Subcutaneous abdominal adipose tissue (tissue), 5 donors: Measurements from ENCODE around the gene TPM1.
"Not testable (repeated sequence)": the region's sequence is repeated elsewhere in the genome, so short reads cannot be mapped to it uniquely, and the experiment has no call there.

Experiments used
- H3K27ac ChIP-seq: one replicate; pipeline ENCODE4 v1.7.0; 2013; ENCODE audit warnings: low read depth, mild to moderate bottlenecking, inconsistent platforms, low read length, moderate library complexity
- H3K27me3 ChIP-seq, 5 donors: one replicate each; pipeline ENCODE4 v1.7.0; 2013; ENCODE audit warnings: low read length in 5 of 5, inconsistent platforms in 1 of 5; ENCODE audit not compliant: control insufficient read depth in 5 of 5, insufficient read depth in 4 of 5
- H3K36me3 ChIP-seq, 5 donors: one replicate each; pipeline ENCODE4 v1.7.0; 2013; ENCODE audit warnings: low read length in 5 of 5; ENCODE audit not compliant: control insufficient read depth in 5 of 5, insufficient read depth in 5 of 5
- H3K4me1 ChIP-seq, 5 donors: one replicate each; pipeline ENCODE4 v1.7.0; 2013; ENCODE audit warnings: low read length in 5 of 5, mild to moderate bottlenecking in 3 of 5, moderate library complexity in 1 of 5; ENCODE audit not compliant: control insufficient read depth in 5 of 5, insufficient read depth in 5 of 5
- H3K4me3 ChIP-seq, 5 donors: one replicate each; pipeline ENCODE4 v1.7.0; 2013; ENCODE audit warnings: low read length in 5 of 5, low read depth in 1 of 5
- H3K9ac ChIP-seq, 5 donors: one replicate each; pipeline ENCODE4 v1.7.0; 2013; ENCODE audit warnings: low read length in 5 of 5, mild to moderate bottlenecking in 4 of 5, moderate library complexity in 3 of 5
- H3K9me3 ChIP-seq, 5 donors: one replicate each; pipeline ENCODE4 v1.7.0; 2013; ENCODE audit warnings: low read length in 5 of 5; ENCODE audit not compliant: control insufficient read depth in 5 of 5
- donor health status: healthy.
- donor health status: healthy.
- donor health status: healthy.
- donor health status: healthy.
- donor health status: healthy.

Gene TPM1

DNA sequence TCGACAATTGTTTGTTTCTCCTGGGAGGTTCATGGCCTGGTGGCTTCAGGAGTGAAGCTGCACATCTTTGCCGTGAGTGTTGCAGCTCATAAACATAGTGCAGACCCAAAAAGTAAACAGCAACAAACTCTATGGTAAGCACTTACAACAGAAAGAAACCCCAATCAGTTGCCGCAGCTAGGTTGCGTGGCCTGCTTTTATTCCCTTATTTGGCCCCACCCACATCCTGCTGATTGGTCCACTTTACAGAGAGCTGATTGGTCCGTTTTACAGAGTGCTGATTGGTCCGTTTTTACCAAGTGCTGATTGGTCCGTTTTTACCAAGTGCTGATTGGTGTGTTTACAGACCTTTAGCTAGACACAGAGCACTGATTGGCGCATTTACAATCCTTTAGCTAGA is 62.8 kb downstream of the TPM1 start:
- H3K9ac ChIP-seq, H3K27ac ChIP-seq, H3K9me3 ChIP-seq, H3K27me3 ChIP-seq, H3K4me1 ChIP-seq, H3K36me3 ChIP-seq, H3K4me3 ChIP-seq: not testable (repeated sequence)

DNA sequence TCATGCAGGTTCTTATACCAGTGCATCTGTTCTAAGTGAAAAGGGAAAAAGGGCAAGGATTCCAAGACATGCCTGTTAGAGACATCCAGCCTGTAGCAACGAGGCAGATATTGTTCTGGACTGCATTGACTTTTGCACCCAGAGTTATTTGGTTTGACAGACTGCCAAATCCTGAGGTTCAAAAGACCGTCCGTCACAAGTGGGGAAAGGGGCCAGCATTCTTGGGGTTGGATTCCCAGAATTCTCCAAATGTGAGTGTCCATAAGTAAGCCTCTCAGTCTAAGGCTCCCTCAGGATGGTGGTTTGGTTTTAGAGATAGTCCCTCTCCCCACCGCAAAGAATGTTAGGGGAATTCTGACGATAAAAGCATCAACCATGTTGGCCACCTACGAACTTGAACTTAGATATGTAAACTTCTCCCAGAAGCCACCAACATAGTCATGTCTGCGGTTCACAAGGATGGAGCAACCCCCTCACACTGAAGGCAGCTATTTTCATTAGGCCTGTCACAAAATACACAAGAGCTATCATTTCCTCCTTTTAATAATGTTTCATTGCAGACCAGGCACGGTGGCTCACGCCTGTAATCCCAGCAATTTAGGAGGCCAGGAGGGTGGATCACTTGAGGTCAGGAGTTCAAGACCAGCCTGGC is 65.5 kb downstream of the TPM1 start:
- no peaks in the 10 kb centered on the region for H3K9me3 ChIP-seq
- H3K9ac ChIP-seq = no peak overlapping the region
- H3K4me1 ChIP-seq = peaks cover 0 to 8% (median 0%) of the 10 kb centered on the region in 5 donors
- H3K4me3 ChIP-seq = no peak overlapping the region
- H3K27ac ChIP-seq = no peak overlapping the region
- H3K36me3 ChIP-seq = no peaks in the 10 kb centered on the region
- no peaks in the 10 kb centered on the region for H3K27me3 ChIP-seq

GRCh38 chr15:63109498-63109897 is 67.0 kb downstream of the TPM1 start:
- no peaks in the 10 kb centered on the region for H3K36me3 ChIP-seq
- H3K27ac ChIP-seq = no peak overlapping the region
- peaks cover 0 to 6% (median 0%) of the 10 kb centered on the region in 5 donors for H3K4me1 ChIP-seq
- H3K9ac ChIP-seq = no peak overlapping the region
- no peaks in the 10 kb centered on the region for H3K9me3 ChIP-seq
- no peak overlapping the region for H3K4me3 ChIP-seq
- H3K27me3 ChIP-seq = no peaks in the 10 kb centered on the region

DNA sequence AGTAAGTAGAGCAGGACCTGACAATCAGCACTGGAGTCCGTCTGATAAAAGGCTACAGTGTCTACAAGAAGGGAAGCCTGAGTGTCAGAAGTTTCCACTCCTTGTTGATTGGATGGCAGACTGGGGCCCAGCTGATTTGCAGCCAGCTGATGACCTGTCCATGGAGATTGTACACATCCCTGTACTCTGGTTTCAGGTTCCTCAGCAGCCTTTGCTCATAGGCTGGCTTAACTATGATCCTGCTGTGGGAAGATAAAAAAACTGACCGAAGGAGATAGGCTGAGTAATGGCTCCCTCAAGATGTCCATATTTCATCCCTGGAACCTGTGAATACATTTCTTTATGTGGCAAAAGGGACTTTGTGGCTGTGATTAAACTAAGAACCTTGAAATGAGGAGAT is 67.4 kb downstream of the TPM1 start:
- no peaks in the 10 kb centered on the region for H3K27me3 ChIP-seq
- no peak overlapping the region for H3K9ac ChIP-seq
- H3K4me1 ChIP-seq = peaks cover 0 to 6% (median 0%) of the 10 kb centered on the region in 5 donors
- H3K27ac ChIP-seq = no peak overlapping the region
- no peaks in the 10 kb centered on the region for H3K36me3 ChIP-seq
- no peaks in the 10 kb centered on the region for H3K9me3 ChIP-seq
- H3K4me3 ChIP-seq = no peak overlapping the region

- H3K4me1 ChIP-seq = peaks cover 0 to 6% (median 0%) of the 10 kb centered on the region in 5 donors
- H3K9me3 ChIP-seq = no peaks in the 10 kb centered on the region
- no peak overlapping the region for H3K9ac ChIP-seq
- no peak overlapping the region for H3K4me3 ChIP-seq
- H3K27ac ChIP-seq = no peak overlapping the region
- H3K27me3 ChIP-seq = no peaks in the 10 kb centered on the region
- no peaks in the 10 kb centered on the region for H3K36me3 ChIP-seq
Observed at GRCh38 chr15:63110428-63111026, 68.0 kb downstream of the TPM1 start.

GRCh38 chr15:63111481-63111880 is 68.9 kb downstream of the TPM1 start:
- Histone ChIP-seq H3K27ac (no peak overlapping the region), H3K36me3 (no peaks in the 10 kb centered on the region), H3K9me3 (no peaks in the 10 kb centered on the region), H3K27me3 (no peaks in the 10 kb centered on the region), H3K9ac (no peak overlapping the region), H3K4me3 (no peak overlapping the region), H3K4me1 (peaks cover 0 to 6% (median 0%) of the 10 kb centered on the region in 5 donors)

DNA sequence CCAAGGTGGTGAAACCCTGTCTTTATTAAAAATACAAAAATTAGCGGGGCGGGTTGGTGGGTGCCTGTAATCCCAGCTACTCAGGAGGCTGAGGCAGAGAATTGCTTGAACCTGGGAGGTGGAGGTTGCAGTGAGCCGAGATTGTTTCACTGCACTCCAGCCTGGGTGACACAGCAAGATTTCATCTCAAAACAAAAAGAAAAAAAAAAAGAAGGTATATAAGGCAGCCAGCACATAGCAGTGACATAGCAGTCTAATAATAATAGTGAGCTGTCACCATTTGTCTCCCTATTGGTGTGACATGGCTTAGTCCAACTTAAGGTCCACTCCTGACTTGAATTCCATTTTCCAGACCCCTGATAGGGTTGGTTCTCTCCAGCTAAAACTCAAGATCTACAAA is 70.3 kb downstream of the TPM1 start:
- Histone ChIP-seq H3K4me1 (peaks cover 0 to 3% (median 0%) of the 10 kb centered on the region in 5 donors), H3K36me3 (no peaks in the 10 kb centered on the region), H3K9ac (no peak overlapping the region), H3K27ac (no peak overlapping the region), H3K4me3 (no peak overlapping the region), H3K9me3 (no peaks in the 10 kb centered on the region), H3K27me3 (no peaks in the 10 kb centered on the region)

DNA sequence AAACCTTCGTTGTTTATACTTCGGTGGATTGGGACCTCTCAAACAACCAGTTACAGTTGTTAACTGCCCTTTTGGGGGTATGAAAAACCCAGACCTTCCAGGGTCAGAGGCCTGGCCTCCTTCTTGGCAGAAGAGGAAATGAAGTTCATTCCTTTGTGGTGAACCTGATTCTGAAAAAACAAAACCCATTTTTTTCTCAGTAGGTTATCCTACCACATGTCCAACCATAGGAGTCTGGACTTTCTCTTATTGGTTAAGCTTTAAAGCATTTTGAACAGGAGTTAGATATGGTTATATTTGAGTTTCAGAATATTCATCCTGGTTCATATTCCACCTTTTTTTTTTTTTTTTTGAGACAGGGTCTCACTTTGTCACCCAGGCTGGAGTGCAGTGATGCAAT is 71.9 kb downstream of the TPM1 start:
- H3K9me3 ChIP-seq = no peaks in the 10 kb centered on the region

More for the DNA sequence above, 71.9 kb downstream of the TPM1 start:
- no peak overlapping the region for H3K9ac ChIP-seq
- H3K36me3 ChIP-seq = no peaks in the 10 kb centered on the region
- no peak overlapping the region for H3K4me3 ChIP-seq
- no peaks in the 10 kb centered on the region for H3K27me3 ChIP-seq
- H3K4me1 ChIP-seq = no peaks in the 10 kb centered on the region
- no peak overlapping the region for H3K27ac ChIP-seq
